ENCODE measurements around the gene VPS11.
A peak's percentile ranks its signal among the peaks of the same experiment; 100 is the strongest.
"Not testable (repeated sequence)": the region's sequence is repeated elsewhere in the genome, so short reads cannot be mapped to it uniquely, and the experiment has no call there.

The VPS11 gene

DNA sequence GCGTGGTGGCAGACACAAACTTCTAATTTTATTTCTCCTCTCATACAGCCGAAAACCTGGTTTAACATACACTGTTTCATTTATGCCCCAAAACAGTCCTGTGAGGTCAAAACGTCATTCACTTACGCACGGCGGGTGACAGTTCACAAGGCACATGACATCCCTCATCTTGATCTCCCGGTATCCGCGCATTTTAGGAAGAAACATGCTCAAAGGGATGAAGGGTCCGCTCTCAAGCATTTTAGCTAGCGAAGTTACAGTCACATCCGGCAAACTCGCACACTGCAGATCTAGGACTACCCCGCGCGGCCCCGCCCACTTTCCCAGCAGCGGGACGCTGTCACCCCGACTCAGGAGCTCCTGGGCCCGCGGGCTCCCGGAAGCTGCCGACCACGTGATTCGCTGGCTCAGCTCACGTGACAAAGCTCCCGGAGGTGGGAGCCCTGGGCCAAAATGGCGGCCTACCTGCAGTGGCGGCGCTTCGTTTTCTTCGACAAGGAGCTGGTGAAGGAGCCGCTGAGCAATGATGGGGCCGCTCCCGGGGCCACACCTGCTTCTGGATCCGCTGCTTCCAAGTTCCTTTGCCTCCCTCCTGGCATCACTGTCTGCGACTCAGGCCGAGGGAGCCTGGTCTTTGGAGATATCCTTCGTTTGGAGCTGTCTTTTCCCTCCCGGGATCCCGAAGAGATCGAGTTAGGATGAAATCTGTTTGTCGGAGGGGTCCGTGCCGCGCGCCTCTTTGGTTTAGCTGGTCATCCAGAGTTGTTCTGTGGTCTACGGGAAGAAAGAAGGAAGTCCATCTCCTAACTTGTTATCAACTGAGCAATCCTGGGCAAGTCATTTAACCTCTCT lies at the start of gene VPS11:
TSS of gene VPS11 (plus strand) at position 448 of the 852 bp plus-strand sequence. CDS start at position 454, 6 bp downstream.
- peak; percentile 96 for DNase-seq

DNA sequence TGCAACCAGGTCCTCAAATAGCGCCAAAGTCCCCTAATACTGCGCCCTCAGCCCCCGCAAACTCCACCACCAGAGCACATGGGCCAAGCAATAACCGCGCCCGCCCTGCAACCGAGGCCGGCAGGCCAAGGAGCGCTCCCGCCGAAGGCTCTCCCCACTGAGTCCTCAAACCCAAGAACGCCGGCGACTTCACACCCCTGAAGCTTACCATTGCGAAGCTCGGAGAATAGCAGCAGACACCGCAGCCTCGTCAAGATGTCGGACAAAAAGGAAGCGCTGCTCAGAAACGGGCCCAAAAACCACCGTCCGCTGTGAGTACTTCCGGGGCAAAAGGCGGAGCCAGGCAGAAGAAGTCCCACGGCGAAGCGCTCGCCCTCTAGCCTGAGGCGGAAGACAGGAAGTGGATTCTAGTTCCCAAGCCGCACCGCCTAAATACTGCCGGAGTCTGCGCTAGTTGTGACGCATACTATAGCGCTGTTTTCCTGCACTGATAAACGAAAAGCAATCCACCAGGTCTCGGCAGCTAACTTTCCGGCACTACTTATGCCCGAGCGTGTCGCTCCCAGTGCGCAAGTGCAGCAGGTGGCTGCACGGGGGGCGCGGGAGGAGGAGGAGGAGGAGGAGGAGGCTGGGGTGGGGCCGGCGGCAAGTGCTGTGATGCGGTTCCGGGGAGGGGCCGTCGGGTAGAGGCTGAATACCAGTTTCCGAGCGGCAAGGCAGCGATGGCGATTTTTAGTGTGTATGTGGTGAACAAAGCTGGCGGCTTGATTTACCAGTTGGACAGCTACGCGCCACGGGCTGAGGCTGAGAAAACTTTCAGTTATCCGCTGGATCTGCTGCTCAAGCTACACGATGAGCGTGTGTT lies 49.3 kb upstream of the VPS11 start, which contains the start of the genes RPS25 and TRAPPC4:
TSS of gene RPS25 (minus strand) at position 270 of the 865 bp plus-strand sequence. CDS start at position 211, 59 bp downstream.
TSS of gene TRAPPC4 (plus strand) at position 693 of the 865 bp plus-strand sequence. CDS start at position 723, 30 bp downstream.
- peak; percentile 89 for DNase-seq

DNA sequence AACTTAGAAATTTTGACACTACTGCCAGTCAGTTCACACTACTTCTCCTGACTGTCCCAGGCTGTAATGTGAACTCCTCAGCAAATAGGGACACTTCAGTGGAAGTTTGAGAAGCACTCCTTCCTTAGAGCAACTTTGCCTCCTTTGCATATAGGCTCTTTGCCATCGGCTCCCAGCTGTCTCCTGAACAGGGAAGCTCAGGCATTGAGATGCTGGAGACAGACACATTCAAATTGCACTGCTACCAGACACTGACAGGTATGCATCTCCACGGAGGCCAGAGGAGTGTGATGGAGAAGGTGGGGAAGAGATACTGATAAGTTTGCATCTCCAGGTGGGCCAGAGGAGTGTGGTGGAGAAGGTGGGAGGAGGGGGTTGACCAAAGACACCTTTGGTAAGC lies 47.6 kb upstream of the VPS11 start:
- DNase-seq: no peak

DNA sequence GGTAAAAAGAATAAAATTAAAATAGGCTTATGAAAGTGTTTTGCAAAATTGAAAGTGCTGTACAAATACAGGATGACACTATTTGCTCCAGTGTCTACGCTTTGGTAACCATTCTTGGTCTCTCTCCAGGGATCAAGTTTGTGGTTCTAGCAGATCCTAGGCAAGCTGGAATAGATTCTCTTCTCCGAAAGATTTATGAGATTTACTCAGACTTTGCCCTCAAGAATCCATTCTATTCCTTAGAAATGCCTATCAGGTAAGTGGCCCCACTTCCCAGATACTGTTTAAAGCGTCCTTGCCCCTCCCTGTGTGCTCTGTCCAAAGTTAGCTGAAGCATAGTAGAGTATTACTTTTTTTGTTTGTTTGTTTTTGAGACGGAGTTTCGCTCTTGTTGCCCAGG lies 46.0 kb upstream of the VPS11 start:
- DNase-seq: no peak

DNA sequence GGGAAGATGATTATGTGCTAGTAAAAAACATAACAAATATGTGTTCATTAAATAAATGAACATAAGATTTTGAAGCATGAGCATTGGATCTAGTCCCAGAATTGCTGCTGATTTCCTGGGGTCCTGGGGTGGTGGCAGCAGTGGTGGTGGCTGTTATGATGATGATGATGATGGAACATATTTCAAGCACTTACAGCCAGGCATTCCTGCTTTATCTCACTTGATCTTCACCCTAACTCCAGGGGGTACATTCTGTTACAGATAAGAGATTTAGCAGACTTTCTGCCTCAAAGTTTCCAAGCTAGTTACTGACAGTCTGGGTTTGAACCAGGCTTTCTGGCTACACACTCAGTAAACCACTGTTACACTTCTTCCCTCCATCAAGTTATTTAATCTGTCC lies 43.9 kb upstream of the VPS11 start:
- DNase-seq: no peak

DNA sequence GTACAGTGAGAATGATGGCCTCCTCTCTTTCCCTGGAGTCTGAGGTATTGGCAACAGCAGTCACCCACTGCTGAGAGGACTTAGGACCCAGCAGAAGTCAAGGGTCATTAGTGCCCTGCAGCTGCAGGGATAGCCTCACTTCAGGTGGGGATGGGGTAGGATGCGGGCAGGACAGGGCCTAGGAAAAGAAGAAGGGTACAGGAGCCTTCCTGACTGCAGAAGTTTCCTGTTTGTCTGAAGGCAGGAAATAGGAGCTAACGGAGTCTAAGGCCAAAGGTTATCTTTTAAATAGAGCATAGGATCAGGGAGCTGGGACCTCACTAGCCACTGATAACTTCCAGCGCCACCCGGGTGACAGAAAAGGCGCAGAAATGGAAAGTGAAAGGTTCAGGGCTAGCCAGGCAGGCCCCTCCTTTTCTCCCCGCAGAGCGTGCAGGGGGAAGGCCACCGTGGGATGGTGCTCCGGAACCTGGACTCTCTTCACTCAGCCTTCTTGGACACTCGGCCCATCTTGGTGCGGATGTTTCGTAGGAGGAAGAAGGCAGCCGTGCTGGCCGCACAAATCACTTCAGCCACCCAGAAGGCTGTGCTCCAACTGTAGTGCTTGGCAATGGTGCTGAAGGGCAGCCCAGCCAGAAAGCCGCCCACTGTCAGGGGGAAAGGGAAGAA lies 43.1 kb upstream of the VPS11 start:
- DNase-seq: no peak

DNA sequence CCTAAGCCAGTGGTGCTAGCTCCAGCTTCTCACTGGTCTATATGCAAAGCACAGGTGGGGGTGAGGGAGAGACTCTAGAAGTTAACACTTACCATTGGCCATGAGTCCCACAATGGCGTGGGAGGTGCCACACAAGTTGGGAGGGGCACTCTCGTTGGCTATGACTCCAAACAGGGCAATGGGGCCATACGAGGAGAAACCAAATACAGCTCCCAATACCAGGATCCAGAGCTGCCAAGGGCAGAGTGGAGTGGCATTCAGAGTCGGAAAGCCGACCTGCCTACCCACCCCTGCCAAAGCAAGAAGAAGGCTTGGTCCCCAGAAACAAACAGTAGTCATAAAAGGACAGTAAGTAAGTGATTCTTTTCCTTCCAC lies 42.5 kb upstream of the VPS11 start:
- DNase-seq: no peak

DNA sequence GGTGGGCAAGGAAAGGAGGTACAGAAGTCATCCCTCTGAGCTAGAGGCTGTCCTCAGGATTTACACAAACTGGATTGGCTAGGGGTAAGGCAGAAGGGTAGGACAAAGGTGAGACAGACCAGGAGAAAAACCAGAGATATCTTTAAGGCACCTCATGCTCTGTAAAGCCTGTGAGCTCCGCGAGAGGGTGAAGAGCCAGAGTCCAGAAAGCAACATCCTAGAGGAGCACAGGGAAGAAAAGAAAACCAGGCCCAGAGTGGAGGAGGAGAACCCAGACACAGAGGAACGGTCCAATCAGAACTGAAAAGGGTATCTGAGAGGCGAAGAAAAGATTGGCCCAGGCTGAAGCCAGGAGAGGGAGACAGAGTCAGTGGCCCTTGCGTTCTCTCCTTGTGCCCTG lies 42.1 kb upstream of the VPS11 start:
- DNase-seq: no peak

DNA sequence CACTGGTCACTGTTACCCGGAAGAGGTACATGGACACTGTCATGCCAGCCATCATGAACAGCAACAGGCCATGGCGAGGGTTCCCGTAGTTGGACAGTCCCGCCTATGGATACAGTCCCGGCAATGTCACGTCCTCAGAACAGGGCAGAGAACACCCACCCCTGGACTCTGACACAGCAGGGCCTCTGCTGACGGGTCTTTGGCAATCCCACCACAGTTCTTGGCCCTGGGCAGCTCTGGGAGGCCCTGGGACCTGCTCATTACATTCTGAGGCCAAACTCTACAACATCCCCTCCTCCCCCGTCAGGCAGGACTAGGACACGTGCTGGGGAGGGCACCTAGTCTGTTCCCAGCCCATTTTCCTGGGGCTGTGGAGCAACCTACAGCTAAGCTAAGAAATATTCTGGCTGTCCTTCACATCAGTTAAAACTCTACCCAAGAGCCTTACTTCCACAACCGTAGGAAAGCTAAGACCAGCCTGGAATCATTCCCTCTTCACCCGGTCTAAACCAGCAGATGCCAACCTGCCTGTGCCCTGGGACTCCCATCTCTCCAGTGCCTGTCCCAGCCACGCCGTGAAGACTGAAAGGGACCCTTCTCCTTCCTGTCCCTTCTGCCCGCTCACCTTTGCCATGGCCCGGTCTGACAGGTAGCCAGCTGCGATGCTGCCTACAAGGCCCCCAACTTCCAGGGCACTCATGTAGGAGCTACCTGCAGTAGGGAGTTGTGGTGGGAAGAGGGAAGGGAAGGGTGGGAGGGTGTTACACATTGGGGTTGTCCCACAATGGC lies 41.4 kb upstream of the VPS11 start:
- DNase-seq: no peak

DNA sequence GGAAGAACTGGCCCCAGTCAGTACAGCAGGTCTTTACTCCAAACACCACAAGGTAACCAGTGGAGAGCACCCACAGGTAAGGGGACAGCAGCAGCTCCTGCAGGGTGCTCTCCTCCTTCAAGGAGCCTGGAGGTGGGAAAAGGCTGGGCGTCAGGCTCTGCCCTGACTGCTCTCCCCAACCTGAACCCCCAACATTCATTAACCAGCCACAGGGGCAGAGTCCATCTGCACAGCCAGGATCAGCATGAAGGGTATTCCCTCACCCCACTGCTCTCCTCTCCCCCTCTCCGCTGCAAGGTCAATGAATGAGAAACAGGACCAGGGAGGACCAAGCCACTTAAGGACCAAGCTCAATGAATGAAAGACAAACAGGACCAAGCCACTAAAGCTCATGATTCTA lies 40.6 kb upstream of the VPS11 start:
- DNase-seq: no peak

DNA sequence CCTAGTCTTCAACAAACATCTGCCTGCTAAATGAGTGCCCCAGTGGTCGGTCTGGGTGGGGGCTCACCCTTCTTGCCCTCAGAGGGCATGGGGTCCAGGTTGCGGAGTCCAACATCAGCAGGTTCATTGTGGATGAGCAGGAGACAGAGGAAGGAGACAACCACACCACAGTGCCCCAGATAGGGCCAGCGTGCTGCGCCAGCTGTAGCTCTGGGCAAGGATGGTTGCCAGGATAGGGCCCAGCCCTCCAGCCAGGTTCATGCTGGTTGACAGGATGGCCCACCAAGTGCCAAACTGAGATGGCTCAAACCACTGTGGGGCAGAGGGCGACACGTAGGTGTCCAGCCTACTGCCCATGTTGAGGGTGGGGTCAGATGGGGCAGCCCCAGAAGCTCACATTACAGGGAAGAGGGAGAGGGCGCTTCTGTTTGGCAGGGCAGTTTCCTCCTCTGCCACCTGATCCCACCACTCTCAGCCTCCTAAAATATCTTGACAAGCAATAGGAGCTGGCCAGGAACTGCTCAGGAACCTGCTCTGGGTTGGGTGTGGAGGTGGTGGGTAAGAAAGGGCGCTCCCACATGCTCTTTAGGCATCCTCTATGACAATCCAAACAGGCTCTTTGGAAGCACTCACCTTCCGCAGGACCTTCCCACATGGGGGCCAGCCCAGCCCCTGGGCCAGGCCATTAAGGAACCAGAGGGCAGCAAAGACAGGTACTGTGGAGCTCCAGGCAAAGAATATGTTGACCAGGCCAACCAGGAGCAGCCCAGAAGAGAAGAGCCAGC lies 39.9 kb upstream of the VPS11 start:
- DNase-seq: no peak

DNA sequence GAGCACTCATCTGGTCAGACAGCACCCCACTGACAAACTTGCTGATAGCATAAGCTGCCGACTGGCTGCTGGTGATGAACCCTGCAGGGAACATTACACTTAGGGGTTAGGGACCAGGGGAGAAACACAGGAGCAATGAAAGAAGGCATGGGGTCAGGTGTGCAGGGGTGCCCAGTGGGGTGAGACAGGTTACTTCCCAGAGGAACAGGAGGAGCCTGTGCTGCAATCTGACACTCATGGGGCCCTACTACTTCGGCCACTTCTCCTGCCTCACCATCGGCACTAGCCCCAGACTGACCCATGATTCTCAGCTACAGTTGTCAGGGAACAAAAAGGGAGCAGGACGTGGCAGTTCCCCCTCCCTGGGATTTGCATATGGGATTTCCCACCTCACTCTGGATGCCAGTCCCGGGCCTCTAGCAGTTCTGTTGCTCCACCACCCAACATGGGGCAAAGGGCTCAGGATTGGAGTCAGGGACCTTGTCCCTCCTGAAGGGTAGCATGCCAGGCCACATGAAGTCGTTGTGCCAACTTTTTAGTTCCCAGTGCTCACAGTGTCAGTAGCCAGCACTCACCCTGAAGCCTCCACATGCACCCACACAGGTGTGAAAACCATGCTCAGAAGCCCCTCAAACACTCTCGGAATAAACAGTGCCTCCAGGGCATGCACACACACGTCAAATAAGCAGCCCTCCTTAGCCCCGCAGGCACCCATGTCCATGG lies 39.1 kb upstream of the VPS11 start:
- DNase-seq: no peak

DNA sequence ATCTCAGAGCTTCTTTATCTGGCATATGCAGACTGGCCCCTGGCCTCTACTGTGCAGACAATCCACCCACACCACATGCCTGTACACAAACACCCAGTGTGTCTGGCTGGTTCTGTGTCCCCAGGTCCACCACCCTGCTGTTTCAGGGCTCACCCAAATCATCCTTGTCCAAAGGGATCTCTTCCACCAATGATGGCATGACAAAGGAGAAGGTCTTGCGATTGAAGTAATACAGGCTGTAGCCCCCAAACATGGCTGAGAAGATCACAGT lies 38.6 kb upstream of the VPS11 start:
- no peak for DNase-seq

DNA sequence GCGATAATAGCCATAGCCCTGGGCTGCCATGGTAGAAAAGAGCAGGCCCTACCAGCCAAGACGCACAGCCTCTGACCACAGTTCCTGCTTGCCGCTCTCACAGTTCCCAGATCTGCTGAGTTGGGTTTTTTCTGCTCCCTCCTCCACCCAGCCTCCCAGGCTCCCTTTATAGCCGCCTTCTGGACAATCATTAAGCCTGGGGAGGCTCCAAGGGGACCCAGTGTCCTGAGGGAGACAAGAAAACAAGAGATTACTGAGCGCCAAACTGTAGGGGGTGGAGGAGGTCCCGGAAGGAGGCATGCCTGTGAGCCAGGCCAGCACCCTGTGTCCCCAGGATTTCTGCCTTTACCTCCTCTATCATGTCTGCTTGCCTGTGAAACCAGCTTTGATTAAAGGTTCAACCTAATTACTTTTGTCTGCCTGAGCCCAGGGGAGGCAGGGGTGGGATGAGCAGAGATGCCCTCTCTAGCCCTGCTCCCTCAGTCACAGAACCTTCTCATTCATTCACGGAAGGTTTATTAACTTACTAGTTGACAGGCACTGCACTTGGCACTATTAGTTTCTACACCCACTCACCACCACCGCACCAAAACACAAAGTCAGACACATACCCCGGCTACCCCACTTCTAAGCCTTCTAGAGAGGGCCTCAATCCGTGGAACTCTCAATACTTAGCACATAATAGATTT lies 38.1 kb upstream of the VPS11 start:
- DNase-seq: peak; percentile 35

DNA sequence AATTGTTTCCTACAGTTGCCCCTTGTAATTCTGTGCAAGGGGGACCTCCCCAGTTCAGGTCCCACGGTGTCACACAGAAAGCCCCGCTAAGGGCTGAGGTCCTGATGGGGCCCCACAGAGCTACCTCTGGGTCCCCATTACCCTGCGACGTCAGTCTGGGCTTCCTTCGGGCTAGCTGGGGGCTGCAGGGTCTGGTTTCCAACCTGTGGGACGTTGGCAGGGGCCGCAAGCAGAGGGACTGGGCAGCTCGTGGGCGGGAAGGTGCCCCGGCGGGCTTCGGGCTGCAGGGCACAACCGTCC lies 37.6 kb upstream of the VPS11 start:
- DNase-seq: no peak

DNA sequence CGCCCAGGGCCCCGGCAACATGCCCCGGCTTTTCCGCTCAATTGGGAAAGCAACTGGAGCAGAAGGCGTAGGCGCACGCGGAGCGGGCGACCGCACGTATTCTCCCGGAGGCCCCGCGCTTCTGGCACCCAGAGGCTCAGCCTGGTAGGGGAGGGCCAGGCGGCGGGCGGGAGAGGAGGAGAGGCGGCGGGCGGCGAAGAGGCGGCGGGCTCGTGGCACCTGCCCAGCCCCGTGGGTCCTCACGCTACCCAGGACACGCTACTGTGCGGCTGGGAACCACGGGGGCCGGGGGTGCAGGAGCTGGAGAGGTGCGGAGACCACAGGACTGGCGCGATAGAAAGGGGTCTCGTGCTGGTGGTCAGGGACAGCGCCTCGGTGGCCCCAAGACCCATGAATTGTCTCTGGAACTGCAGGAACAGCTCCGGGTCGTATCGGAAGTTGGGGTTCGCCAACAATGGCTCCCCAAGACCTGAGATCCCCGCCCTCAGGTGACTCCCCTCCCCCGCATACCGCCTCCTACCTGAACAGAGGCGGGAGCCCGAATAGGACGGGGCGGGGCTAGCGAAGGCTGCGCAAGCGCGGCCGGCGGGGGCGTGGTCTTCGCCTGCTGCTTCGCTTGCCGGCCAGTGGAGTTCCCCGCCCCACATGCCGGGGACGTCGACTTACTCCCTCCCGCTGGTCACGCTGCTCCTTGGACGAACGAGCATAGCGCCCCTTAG lies 37.1 kb upstream of the VPS11 start, which contains the start of gene SLC37A4:
TSS of gene SLC37A4 (minus strand) at position 549 of the 719 bp plus-strand sequence.
- DNase-seq: peak; percentile 99

DNA sequence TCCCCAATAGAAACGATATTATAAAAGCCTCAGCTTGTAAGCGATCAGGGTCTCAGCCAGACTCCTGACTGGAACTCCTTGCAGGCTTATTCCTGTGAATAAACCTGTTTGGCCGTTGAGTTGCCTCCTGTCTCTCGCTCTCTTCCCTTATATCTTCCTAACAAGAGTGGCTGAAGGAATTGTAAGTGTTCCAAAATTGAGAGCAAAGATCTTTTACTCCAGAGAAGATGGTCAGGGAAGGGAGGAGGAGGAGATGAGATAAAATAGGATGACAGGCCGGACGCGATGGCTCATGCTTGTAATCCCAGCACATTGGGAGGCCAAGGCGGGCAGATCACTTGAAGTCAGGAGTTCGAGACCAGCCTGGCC lies 35.7 kb upstream of the VPS11 start:
- DNase-seq: no peak

DNA sequence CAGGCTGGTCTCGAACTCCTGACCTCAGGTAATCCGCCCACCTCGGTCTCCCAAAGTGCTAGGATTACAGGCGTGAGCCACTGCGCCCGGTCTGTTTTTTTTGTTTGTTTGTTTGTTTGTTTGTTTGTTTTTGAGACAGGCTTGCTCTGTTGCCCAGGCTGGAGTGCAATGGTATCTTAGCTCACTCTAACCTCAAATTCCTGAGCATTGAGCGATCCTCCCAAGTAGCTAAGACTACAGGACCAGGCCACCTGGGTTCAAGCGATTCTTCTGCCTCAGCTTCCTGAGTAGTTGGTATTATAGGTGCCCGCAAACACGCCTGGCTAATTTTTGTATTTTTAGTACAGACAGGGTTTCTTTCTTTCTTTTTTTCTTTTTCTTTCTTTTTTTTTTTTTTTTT lies 34.2 kb upstream of the VPS11 start:
- DNase-seq: not testable (repeated sequence)

DNA sequence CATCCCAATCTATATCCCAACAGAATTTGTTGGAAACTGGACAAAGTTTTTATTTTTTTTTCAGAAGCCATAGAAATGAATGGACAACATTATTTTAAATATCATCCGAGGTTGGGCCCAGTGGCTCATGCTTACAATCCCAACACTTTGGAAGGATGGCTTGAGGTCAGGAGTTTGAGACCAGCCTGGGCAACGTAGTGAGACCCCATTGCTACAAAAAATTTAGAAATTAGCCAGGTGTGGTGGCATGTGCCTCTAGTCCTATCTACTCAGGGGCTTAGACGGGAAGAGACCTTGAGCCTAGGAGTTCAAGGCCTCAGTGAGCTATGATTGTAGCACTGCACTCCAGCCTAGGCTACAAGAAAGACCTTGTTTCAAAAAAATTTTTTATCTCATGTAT lies 32.8 kb upstream of the VPS11 start:
- DNase-seq: no peak

DNA sequence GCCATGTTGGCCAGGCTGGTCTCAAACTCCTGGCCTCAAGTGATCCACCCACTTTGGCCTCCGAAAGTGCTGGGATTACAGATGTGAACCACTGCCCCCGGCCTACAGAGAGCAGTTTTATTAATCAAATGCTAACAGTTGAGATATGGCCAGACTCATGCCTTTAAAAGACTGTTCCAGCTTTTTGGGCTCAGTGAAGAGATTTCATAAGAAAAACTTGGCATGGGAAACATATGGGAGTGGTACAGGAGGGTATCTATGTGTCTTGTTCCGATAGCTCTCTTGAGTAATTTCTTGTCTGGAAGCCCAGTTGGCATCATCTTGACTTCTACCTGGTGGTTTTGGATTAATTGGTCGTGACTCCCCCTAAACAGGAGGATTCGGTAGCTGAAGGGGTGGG lies 28.7 kb upstream of the VPS11 start:
- no peak for DNase-seq
